ENCODE measurements around the gene FOXO1.

DNA sequence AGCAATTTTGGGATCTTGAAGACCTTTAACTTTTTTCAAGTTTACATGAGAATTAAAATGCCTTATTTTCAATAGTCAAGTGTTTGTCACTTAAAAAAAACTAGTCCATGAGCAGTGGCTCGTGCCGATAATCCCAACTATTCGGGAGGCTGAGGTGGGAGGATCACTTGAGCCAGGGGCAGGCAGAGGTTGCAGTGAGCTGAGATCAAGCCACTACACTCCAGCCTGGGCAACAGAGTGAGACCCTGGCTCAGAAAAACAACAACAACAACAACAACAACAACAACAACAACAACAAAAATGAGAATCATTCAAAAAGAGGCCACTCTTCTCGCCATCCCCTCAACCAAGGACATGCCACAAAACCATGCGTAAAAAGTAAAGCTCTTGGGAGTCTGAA is 5.7 kb downstream of the FOXO1 start:
- TF ChIP-seq POLR2A (conservative IDR thresholded peaks at IDR 0.05) (no peak), NCOA6 (IDR thresholded peaks at IDR 0.05) (no peak), NR2C1 (IDR thresholded peaks at IDR 0.05) (no peak), NR2C1 (tag; IDR thresholded peaks at IDR 0.05) (no peak), NR3C1 (CRISPR knock-in tag; IDR thresholded peaks at IDR 0.05) (no peak), SAFB2 (IDR thresholded peaks at IDR 0.05; ENCODE audit: borderline replicate concordance, low read depth, low read length, severe bottlenecking) (no peak)
